ENCODE results near the gene ARID3A.
A peak's percentile ranks its signal among the peaks of the same experiment; 100 is the strongest.
"Not testable (repeated sequence)": the region's sequence is repeated elsewhere in the genome, so short reads cannot be mapped to it uniquely, and the experiment has no call there.

ARID3A gene

GRCh38 chr19:1017906-1018305, 92.1 kb downstream of the ARID3A start:
- DNase-seq (ENCODE audit: low spot score) = no peak

DNA sequence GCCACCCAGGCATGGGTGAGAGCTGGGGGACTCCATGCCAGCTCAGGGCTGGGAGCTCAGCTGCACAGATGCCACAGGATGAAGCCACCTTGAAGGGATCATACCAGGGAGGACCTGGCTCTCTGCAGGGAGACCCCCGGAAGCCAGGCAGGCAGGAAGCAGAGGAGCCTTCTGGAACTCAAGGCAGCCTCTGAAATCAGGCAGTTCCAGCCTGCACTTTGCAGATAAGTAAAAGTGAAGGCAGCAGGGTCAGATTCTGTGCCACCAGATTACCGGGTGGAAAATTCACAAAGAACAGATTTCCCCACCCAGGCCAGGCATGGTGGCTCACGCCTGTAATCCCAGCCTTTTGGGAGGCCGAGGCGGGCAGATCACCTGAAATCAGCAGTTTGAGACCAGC, 92.6 kb downstream of the ARID3A start:
- DNase-seq (ENCODE audit: low spot score) = no peak

DNA sequence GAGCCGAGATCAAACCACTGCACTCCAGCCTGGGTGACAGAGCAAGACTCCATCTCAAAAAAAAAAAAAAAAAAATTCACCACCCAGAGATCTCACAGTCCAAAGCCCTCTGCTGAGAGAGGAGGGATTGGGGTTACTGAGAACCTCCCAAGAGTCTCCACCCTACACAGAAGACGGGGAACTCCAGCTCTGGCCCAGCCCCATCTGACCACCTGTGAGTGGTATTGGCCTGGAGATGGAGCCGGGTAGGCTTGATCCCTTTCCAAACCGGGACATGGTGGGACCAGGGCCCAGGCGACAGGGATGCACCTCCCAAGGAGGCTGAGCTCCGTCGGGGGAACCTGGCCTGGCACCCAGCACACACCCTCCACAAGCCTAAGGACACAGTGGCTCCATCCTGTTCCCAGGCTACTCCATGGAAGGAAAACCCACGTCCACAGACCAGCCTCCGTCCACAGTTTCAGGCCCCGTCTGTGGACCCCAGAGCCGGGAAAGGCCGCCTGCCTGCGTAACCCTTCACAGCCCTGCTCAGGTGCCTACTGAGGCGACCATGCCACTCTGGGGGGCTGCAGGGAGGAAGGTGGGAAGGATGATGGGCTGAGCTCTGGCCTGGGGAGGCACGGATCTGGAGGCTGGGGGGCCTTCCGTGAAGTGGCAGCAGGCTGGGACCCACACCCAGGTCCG, 93.2 kb downstream of the ARID3A start:
- no peak for DNase-seq (ENCODE audit: low spot score)

- DNase-seq (ENCODE audit: low spot score) = no peak
These were observed 93.8 kb downstream of the ARID3A start for GRCh38 chr19:1019616-1019961.

GRCh38 chr19:1019980-1020867, 94.4 kb downstream of the ARID3A start:
- DNase-seq (ENCODE audit: low spot score) = no peak

DNA sequence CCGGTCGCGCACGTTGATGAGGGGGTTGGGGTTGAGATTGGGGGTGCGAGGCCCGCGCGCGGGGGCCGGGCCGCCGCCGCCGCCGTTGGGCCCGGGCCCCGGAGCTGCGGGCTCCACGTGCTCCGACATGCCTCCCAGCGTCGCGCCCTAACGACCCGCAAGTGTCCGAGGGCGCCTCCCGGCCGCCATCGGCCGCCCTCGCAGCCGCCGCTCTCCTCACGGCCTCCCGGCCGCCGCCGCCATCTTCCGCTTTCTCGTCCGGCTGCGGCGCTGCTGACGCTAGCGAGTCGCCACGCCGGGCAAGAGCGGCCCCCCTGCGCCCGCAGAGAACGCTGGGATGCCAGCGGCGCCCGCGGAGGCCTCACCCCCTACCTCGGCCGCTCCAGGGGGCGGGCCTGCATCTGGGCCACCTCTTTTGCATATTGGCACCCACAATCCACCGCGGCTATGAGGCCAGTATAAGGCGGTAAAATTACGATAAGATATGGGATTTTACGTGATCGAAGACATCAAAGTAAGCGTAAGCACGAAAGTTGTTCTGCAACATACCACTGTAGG, 95.1 kb downstream of the ARID3A start, which contains the start of gene TMEM259:
Gene TMEM259 (minus strand): TSS at position 256 of the 558 bp plus-strand sequence. CDS start 127 bp downstream, at position 129.
- peak; percentile 97 for DNase-seq (ENCODE audit: low spot score)

DNA sequence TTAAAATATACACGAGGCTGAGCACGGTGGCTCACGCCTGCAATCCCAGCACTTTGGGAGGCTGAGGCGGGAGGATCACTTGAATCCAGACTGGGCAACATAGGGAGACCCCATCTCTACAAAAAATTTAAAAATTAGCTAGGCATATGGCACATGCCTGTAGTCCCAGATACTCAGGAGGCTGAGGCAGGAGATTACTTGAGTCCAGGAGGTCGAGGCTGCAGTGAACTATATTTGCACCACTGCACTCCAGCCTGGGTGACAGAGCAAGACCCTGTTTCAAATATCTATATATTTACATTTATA, 98.0 kb downstream of the ARID3A start:
- not testable (repeated sequence) for DNase-seq (ENCODE audit: low spot score)

- DNase-seq (ENCODE audit: low spot score) = not testable (repeated sequence)
These were observed 99.2 kb downstream of the ARID3A start for GRCh38 chr19:1025080-1025479.
